Loucy (cell line): ENCODE data around the gene LAMTOR5.
A peak's percentile ranks its signal among the peaks of the same experiment; 100 is the strongest.
"Not testable (repeated sequence)": the region's sequence is repeated elsewhere in the genome, so short reads cannot be mapped to it uniquely, and the experiment has no call there.

ENCODE experiments used
- H2AFZ ChIP-seq: fragments of 200-600 bp; sonication (generic); 2 replicates; pipeline ENCODE4 v1.6.0; 2016; ENCODE audit warnings: antibody characterized with exemption, mild to moderate bottlenecking, low read length, moderate library complexity
- H3F3A ChIP-seq: fragments of 200-600 bp; 2 replicates; pipeline ENCODE4 v1.6.0; 2016; ENCODE audit warnings: antibody characterized with exemption, low read depth, mild to moderate bottlenecking
- H3K27me3 ChIP-seq: fragments of 200-600 bp; sonication (generic); 2 replicates; pipeline ENCODE4 v1.6.1; 2014; ENCODE audit warnings: low read length, mild to moderate bottlenecking; ENCODE audit not compliant: insufficient read depth, poor library complexity, severe bottlenecking
- H3K36me3 ChIP-seq: fragments of 200-600 bp; sonication (generic); 2 replicates; pipeline ENCODE4 v1.6.1; 2016; ENCODE audit warnings: low read length; ENCODE audit not compliant: insufficient read depth
- H3K4me1 ChIP-seq: fragments of 200-600 bp; sonication (generic); 2 replicates; pipeline ENCODE4 v1.5.1; 2014; ENCODE audit warnings: low read length, mild to moderate bottlenecking; ENCODE audit not compliant: insufficient read depth, poor library complexity, severe bottlenecking
- H3K4me2 ChIP-seq: fragments of 200-600 bp; sonication (generic); 2 replicates; pipeline ENCODE4 v1.6.0; 2014; ENCODE audit warnings: antibody characterized with exemption, low read length, low read depth, mild to moderate bottlenecking; ENCODE audit not compliant: poor library complexity, severe bottlenecking
- H3K4me3 ChIP-seq: fragments of 200-600 bp; sonication (generic); 2 replicates; pipeline ENCODE4 v1.5.1; 2014; ENCODE audit warnings: low read length, mild to moderate bottlenecking, mixed read lengths; ENCODE audit not compliant: poor library complexity, severe bottlenecking
- H3K79me2 ChIP-seq: fragments of 200-600 bp; sonication (generic); 2 replicates; pipeline ENCODE4 v1.6.1; 2014; ENCODE audit warnings: low read length; ENCODE audit not compliant: insufficient read depth
- H3K9ac ChIP-seq: fragments of 200-600 bp; sonication (generic); 2 replicates; pipeline ENCODE4 v1.6.0; 2014; ENCODE audit warnings: mild to moderate bottlenecking, low read depth, low read length, moderate library complexity; ENCODE audit not compliant: poor library complexity, severe bottlenecking
- H3K9me2 ChIP-seq: fragments of 200-600 bp; sonication (generic); replicated peaks from 2 replicates; pipeline ENCODE4 v1.6.1; 2016; ENCODE audit warnings: low read depth, low read length, mixed read lengths
- H3K9me3 ChIP-seq: fragments of 200-600 bp; sonication (generic); 2 replicates; pipeline ENCODE4 v1.6.1; 2014; ENCODE audit warnings: mild to moderate bottlenecking, antibody characterized with exemption, low read length, low read depth; ENCODE audit not compliant: insufficient read depth
- H4K20me1 ChIP-seq: fragments of 200-600 bp; sonication (generic); 2 replicates; pipeline ENCODE4 v1.6.0; 2014; ENCODE audit warnings: antibody characterized with exemption, low read length, mild to moderate bottlenecking; ENCODE audit not compliant: insufficient read depth, poor library complexity, severe bottlenecking
- CTCF ChIP-seq: fragments of 200-600 bp; sonication (generic); conservative IDR thresholded peaks from 2 replicates; pipeline ENCODE4 v1.5.1; 2014; ENCODE audit warnings: mild to moderate bottlenecking, antibody characterized with exemption, low read length
- EZH2phosphoT487 ChIP-seq: fragments of 200-600 bp; IDR thresholded peaks from 2 replicates; pipeline ENCODE4 v1.6.1; 2018; ENCODE audit warnings: antibody characterized with exemption, mild to moderate bottlenecking, moderate library complexity, borderline replicate concordance

The LAMTOR5 gene

GRCh38 chr1:110412576-110412975, 5.1 kb upstream of the LAMTOR5 start:
- H3K79me2 ChIP-seq, result peaks cover 11% of the 10 kb centered on the region; the same call in 1 of the 2 replicates
- H3K9me3 ChIP-seq, result no peaks in the 10 kb centered on the region
- H4K20me1 ChIP-seq, result no peaks in the 10 kb centered on the region
- no peak overlapping the region for H3K4me3 ChIP-seq
- no peaks in the 10 kb centered on the region for H3F3A ChIP-seq
- peaks cover 14% of the 10 kb centered on the region for H3K4me1 ChIP-seq
- no peaks in the 10 kb centered on the region for H3K36me3 ChIP-seq
- no peak overlapping the region for H3K9ac ChIP-seq
- H3K9me2 ChIP-seq, result no peaks in the 10 kb centered on the region
- no peak overlapping the region for H3K4me2 ChIP-seq
- TF ChIP-seq EZH2phosphoT487 (no peak), CTCF (peak; percentile 89)
- H2AFZ ChIP-seq, result no peak overlapping the region
- H3K27me3 ChIP-seq, result no peaks in the 10 kb centered on the region

GRCh38 chr1:110411173-110411735, 3.8 kb upstream of the LAMTOR5 start:
- peaks cover 24% of the 10 kb centered on the region for H3K79me2 ChIP-seq
- H3K9me2 ChIP-seq, result no peaks in the 10 kb centered on the region
- no peaks in the 10 kb centered on the region for H3K9me3 ChIP-seq
- peaks cover 15% of the 10 kb centered on the region for H3K4me1 ChIP-seq
- no peak overlapping the region for H2AFZ ChIP-seq
- H3K4me3 ChIP-seq, result no peak overlapping the region
- H3K9ac ChIP-seq, result no peak overlapping the region
- H3K36me3 ChIP-seq, result no peaks in the 10 kb centered on the region
- H3K27me3 ChIP-seq, result no peaks in the 10 kb centered on the region
- H4K20me1 ChIP-seq, result peaks cover 8% of the 10 kb centered on the region
- H3F3A ChIP-seq, result no peaks in the 10 kb centered on the region
- TF ChIP-seq CTCF, result no peak
- no peak for TF ChIP-seq EZH2phosphoT487
- no peak overlapping the region for H3K4me2 ChIP-seq

- H3K79me2 ChIP-seq, result peaks cover 33% of the 10 kb centered on the region
- peak overlapping the region; percentile 78 for H3K4me2 ChIP-seq
- TF ChIP-seq EZH2phosphoT487, result no peak
- peak overlapping the region; percentile 34 for H3K9ac ChIP-seq
- no peak overlapping the region for H2AFZ ChIP-seq
- H3K4me3 ChIP-seq, result no peak overlapping the region
- H3K36me3 ChIP-seq, result peaks cover 2% of the 10 kb centered on the region; the same call in 1 of the 2 replicates
- peaks cover 22% of the 10 kb centered on the region for H3K4me1 ChIP-seq
- H3K27me3 ChIP-seq, result no peaks in the 10 kb centered on the region
- H4K20me1 ChIP-seq, result peaks cover 16% of the 10 kb centered on the region
- no peaks in the 10 kb centered on the region for H3F3A ChIP-seq
- no peaks in the 10 kb centered on the region for H3K9me3 ChIP-seq
- no peaks in the 10 kb centered on the region for H3K9me2 ChIP-seq
These were observed 1.8 kb upstream of the LAMTOR5 start for GRCh38 chr1:110409316-110409715.

- H3K9me3 ChIP-seq, result no peaks in the 10 kb centered on the region
- peak overlapping the region; percentile 94 for H3K9ac ChIP-seq
- no peak for TF ChIP-seq CTCF
- no peak for TF ChIP-seq EZH2phosphoT487
- peaks cover 22% of the 10 kb centered on the region for H3K4me1 ChIP-seq
- H3K4me2 ChIP-seq, result peak overlapping the region; percentile 78
- no peaks in the 10 kb centered on the region for H3K9me2 ChIP-seq
- no peaks in the 10 kb centered on the region for H3K27me3 ChIP-seq
- H3F3A ChIP-seq, result no peaks in the 10 kb centered on the region
- H3K36me3 ChIP-seq, result peaks cover 10% of the 10 kb centered on the region; the same call in 1 of the 2 replicates
- peaks cover 16% of the 10 kb centered on the region for H4K20me1 ChIP-seq
- peaks cover 33% of the 10 kb centered on the region for H3K79me2 ChIP-seq
- H3K4me3 ChIP-seq, result peak overlapping the region; percentile 95
- H2AFZ ChIP-seq, result no peak overlapping the region
These were observed 994 bp upstream of the LAMTOR5 start for GRCh38 chr1:110408488-110408887.

GRCh38 chr1:110406407-110406806, 1.1 kb downstream of the LAMTOR5 start:
- H3K27me3 ChIP-seq, H3K9me2 ChIP-seq, H2AFZ ChIP-seq, H3F3A ChIP-seq, H3K9me3 ChIP-seq: not testable (repeated sequence)
- peaks cover 31% of the 10 kb centered on the region; the same call in 1 of the 2 replicates for H3K36me3 ChIP-seq
- H3K4me2 ChIP-seq, result peak overlapping the region; percentile 78
- peak overlapping the region; percentile 94 for H3K9ac ChIP-seq
- H4K20me1 ChIP-seq, result peaks cover 16% of the 10 kb centered on the region
- H3K4me1 ChIP-seq, result peaks cover 22% of the 10 kb centered on the region
- H3K4me3 ChIP-seq, result peak overlapping the region; percentile 95
- H3K79me2 ChIP-seq, result peaks cover 33% of the 10 kb centered on the region
